GM19023 (cell line): ENCODE measurements around the gene CHTF18.
"Not testable (repeated sequence)": the region's sequence is repeated elsewhere in the genome, so short reads cannot be mapped to it uniquely, and the experiment has no call there.

Experiments used
- ATAC-seq: cut with Tn5 transposase; IDR thresholded peaks from one replicate; pipeline ENCODE4 v1.9.1; 2021; ENCODE audit warnings: mild to moderate bottlenecking, moderate library complexity; ENCODE audit not compliant: unreplicated experiment

The CHTF18 gene

GRCh38 chr16:824194-824593 is 35.8 kb downstream of the CHTF18 start:
- ATAC-seq, result no peak

GRCh38 chr16:824601-825000 is 36.2 kb downstream of the CHTF18 start:
- no peak for ATAC-seq

- ATAC-seq, result no peak
These were observed 37.1 kb downstream of the CHTF18 start for GRCh38 chr16:825341-826061.

GRCh38 chr16:827513-827912 is 39.1 kb downstream of the CHTF18 start:
- ATAC-seq, result no peak

GRCh38 chr16:828891-829290 is 40.5 kb downstream of the CHTF18 start:
- ATAC-seq, result no peak

- ATAC-seq, result no peak
These were observed 41.9 kb downstream of the CHTF18 start for GRCh38 chr16:830107-830870.

GRCh38 chr16:830871-831570 is 42.6 kb downstream of the CHTF18 start:
- no peak for ATAC-seq

GRCh38 chr16:831571-832413 is 43.4 kb downstream of the CHTF18 start:
- ATAC-seq, result no peak

- no peak for ATAC-seq
These were observed 44.4 kb downstream of the CHTF18 start for GRCh38 chr16:832652-833336.

- no peak for ATAC-seq
These were observed 45.0 kb downstream of the CHTF18 start for GRCh38 chr16:833411-833810.

- no peak for ATAC-seq
These were observed 47.0 kb downstream of the CHTF18 start for GRCh38 chr16:835373-835772.

- ATAC-seq, result no peak
These were observed 47.8 kb downstream of the CHTF18 start for GRCh38 chr16:836221-836620.

GRCh38 chr16:836822-837221 is 48.4 kb downstream of the CHTF18 start:
- not testable (repeated sequence) for ATAC-seq

GRCh38 chr16:838741-839140 is 50.3 kb downstream of the CHTF18 start:
- ATAC-seq, result no peak

GRCh38 chr16:839643-840408 is 51.4 kb downstream of the CHTF18 start:
- no peak for ATAC-seq

GRCh38 chr16:840561-841454 is 52.4 kb downstream of the CHTF18 start:
- ATAC-seq, result no peak

- no peak for ATAC-seq
These were observed 53.1 kb downstream of the CHTF18 start for GRCh38 chr16:841455-842060.

- no peak for ATAC-seq
These were observed 53.6 kb downstream of the CHTF18 start for GRCh38 chr16:842061-842476.
